SK-N-SH (cell line): ENCODE measurements around the gene RNF13.

ENCODE experiments used
- CTCF ChIP-seq: fragments of 200-600 bp; sonication (generic); IDR thresholded peaks from 2 replicates; pipeline ENCODE4 v1.6.1; 2017; ENCODE audit warnings: antibody characterized with exemption, mild to moderate bottlenecking, moderate library complexity
- GABPA ChIP-seq: IDR thresholded peaks from 2 replicates; pipeline ENCODE4 v1.4.0; 2012; ENCODE audit warnings: low read depth, mild to moderate bottlenecking
- NRF1 ChIP-seq: IDR thresholded peaks from 2 replicates; pipeline ENCODE4 v1.6.1; 2012; ENCODE audit warnings: low read depth, mild to moderate bottlenecking, low read length
- POLR2AphosphoS5 ChIP-seq: IDR thresholded peaks from 2 replicates; pipeline ENCODE4 v1.6.1; 2012; ENCODE audit warnings: low read depth, low read length
- YY1 ChIP-seq: IDR thresholded peaks from 2 replicates; pipeline ENCODE4 v1.4.0; 2012; ENCODE audit warnings: low read depth, mild to moderate bottlenecking

- no peak for TF ChIP-seq CTCF
- TF ChIP-seq NRF1 = no peak
- TF ChIP-seq YY1 = no peak
- no peak for TF ChIP-seq POLR2AphosphoS5
- TF ChIP-seq GABPA = no peak
Measured at GRCh38 chr3:149776170-149776569, 36.8 kb upstream of the RNF13 start.
